H9 (cell line): Measurements from ENCODE around the gene AKAP5. TPM values are rescaled to one million over a fixed set of nuclear protein-coding genes. Genes with fewer than 3 reads are reported as not detected.

ENCODE experiments used
- DNase-seq: peaks from one replicate; pipeline ENCODE4 v3.0.0-alpha.2; 2017
- H2AFZ ChIP-seq: one replicate; pipeline ENCODE4 v1.6.1; 2013; ENCODE audit warnings: mild to moderate bottlenecking, low read length, control low read depth, moderate library complexity
- H2AK5ac ChIP-seq: 2 replicates; pipeline ENCODE4 v1.6.1; 2013; ENCODE audit warnings: low read length, control low read depth, mixed read lengths; ENCODE audit not compliant: insufficient read length
- H2BK120ac ChIP-seq: one replicate; pipeline ENCODE4 v1.6.1; 2013; ENCODE audit warnings: low read depth, mild to moderate bottlenecking, low read length, control low read depth, inconsistent platforms; ENCODE audit not compliant: poor library complexity, severe bottlenecking
- H2BK12ac ChIP-seq: 2 replicates; pipeline ENCODE4 v1.6.1; 2013; ENCODE audit warnings: low read length, control low read depth, mixed read lengths, low read depth; ENCODE audit not compliant: insufficient read length
- H2BK15ac ChIP-seq: 2 replicates; pipeline ENCODE4 v1.6.1; 2013; ENCODE audit warnings: low read depth, low read length, control low read depth
- H2BK20ac ChIP-seq: one replicate; pipeline ENCODE4 v1.6.1; 2013; ENCODE audit warnings: low read depth, mild to moderate bottlenecking, low read length, control low read depth, inconsistent platforms; ENCODE audit not compliant: poor library complexity, severe bottlenecking
- H2BK5ac ChIP-seq: 2 replicates; pipeline ENCODE4 v1.6.1; 2013; ENCODE audit warnings: low read length, control low read depth, mixed read lengths; ENCODE audit not compliant: insufficient read length
- H3K14ac ChIP-seq: 2 replicates; pipeline ENCODE4 v1.6.1; 2013; ENCODE audit warnings: low read length, control low read depth; ENCODE audit not compliant: insufficient read depth
- H3K18ac ChIP-seq: 2 replicates; pipeline ENCODE4 v1.6.1; 2013; ENCODE audit warnings: low read depth, mild to moderate bottlenecking, mixed read lengths, low read length, control low read depth; ENCODE audit not compliant: insufficient read length
- H3K23ac ChIP-seq: 2 replicates; pipeline ENCODE4 v1.6.1; 2013; ENCODE audit warnings: low read length, control low read depth, mixed read lengths, low read depth; ENCODE audit not compliant: insufficient read length
- H3K23me2 ChIP-seq: 2 replicates; pipeline ENCODE4 v1.6.1; 2013; ENCODE audit warnings: low read depth, mild to moderate bottlenecking, mixed read lengths, low read length, control low read depth; ENCODE audit not compliant: insufficient read length, poor library complexity, severe bottlenecking
- H3K27ac ChIP-seq: 2 replicates; pipeline ENCODE4 v1.5.1; 2013; ENCODE audit warnings: low read length, control low read depth, mixed read lengths, low read depth; ENCODE audit not compliant: insufficient read length
- H3K27me3 ChIP-seq: 2 replicates; pipeline ENCODE4 v1.6.1; 2013; ENCODE audit warnings: low read length, control low read depth, inconsistent platforms; ENCODE audit not compliant: insufficient read depth
- H3K4ac ChIP-seq: 2 replicates; pipeline ENCODE4 v1.6.1; 2013; ENCODE audit warnings: low read depth, mild to moderate bottlenecking, control low read depth, inconsistent platforms, low read length, moderate library complexity
- H3K4me1 ChIP-seq: 2 replicates; pipeline ENCODE4 v1.6.1; 2013; ENCODE audit warnings: low read length, control low read depth, inconsistent platforms; ENCODE audit not compliant: insufficient read depth
- H3K4me2 ChIP-seq: 2 replicates; pipeline ENCODE4 v1.6.1; 2013; ENCODE audit warnings: low read length, control low read depth, mixed read lengths; ENCODE audit not compliant: insufficient read length, insufficient read depth
- H3K56ac ChIP-seq: 2 replicates; pipeline ENCODE4 v1.6.1; 2013; ENCODE audit warnings: low read depth, mild to moderate bottlenecking, mixed read lengths, low read length, control low read depth; ENCODE audit not compliant: insufficient read length
- H3K79me1 ChIP-seq: 2 replicates; pipeline ENCODE4 v1.6.1; 2013; ENCODE audit warnings: low read depth, mild to moderate bottlenecking, moderate library complexity, low read length, control low read depth, inconsistent platforms; ENCODE audit not compliant: insufficient read depth, poor library complexity, severe bottlenecking
- H3K79me2 ChIP-seq: 2 replicates; pipeline ENCODE4 v1.6.1; 2013; ENCODE audit warnings: low read length, control low read depth, inconsistent platforms; ENCODE audit not compliant: insufficient read depth
- H3K9ac ChIP-seq: 2 replicates; pipeline ENCODE4 v1.6.1; 2013; ENCODE audit warnings: low read length, control low read depth, mixed read lengths; ENCODE audit not compliant: insufficient read length; ENCODE audit errors: extremely low read depth
- H3K9me3 ChIP-seq: one replicate; pipeline ENCODE4 v1.6.1; 2013; ENCODE audit warnings: low read depth, low read length, inconsistent platforms; ENCODE audit not compliant: control insufficient read depth
- H3T11ph ChIP-seq: one replicate; pipeline ENCODE4 v1.6.1; 2013; ENCODE audit warnings: mild to moderate bottlenecking, low read length, control low read depth, inconsistent platforms
- H4K20me1 ChIP-seq: one replicate; pipeline ENCODE4 v1.6.1; 2013; ENCODE audit not compliant: control insufficient read depth, insufficient read length, insufficient read depth
- H4K5ac ChIP-seq: 2 replicates; pipeline ENCODE4 v1.6.1; 2013; ENCODE audit warnings: low read depth, mild to moderate bottlenecking, mixed read lengths, low read length, control low read depth; ENCODE audit not compliant: insufficient read length
- H4K8ac ChIP-seq: replicated peaks from 2 replicates; pipeline ENCODE4 v1.6.1; 2013; ENCODE audit warnings: low read length, control low read depth, mixed read lengths, low read depth; ENCODE audit not compliant: insufficient read length
- H4K91ac ChIP-seq: 2 replicates; pipeline ENCODE4 v1.6.1; 2013; ENCODE audit warnings: low read depth, mild to moderate bottlenecking, moderate library complexity, mixed read lengths, low read length, control low read depth; ENCODE audit not compliant: insufficient read length
- H3K27ac Mint-ChIP-seq, 3 experiments: 2 replicates in 2 of 3; 3 replicates in 1 of 3; pipeline ENCODE4 v1.8.0; 2020 to 2021; ENCODE audit warnings: mixed read lengths in 3 of 3, mild to moderate bottlenecking in 1 of 3, moderate library complexity in 1 of 3
- H3K27me3 Mint-ChIP-seq: 2 replicates; pipeline ENCODE4 v1.8.0; 2021; ENCODE audit warnings: low read depth, mild to moderate bottlenecking, moderate library complexity, mixed read lengths
- H3K36me3 Mint-ChIP-seq, 3 experiments: 2 replicates in 2 of 3; 3 replicates in 1 of 3; pipeline ENCODE4 v1.8.0; 2020 to 2021; ENCODE audit warnings: low read depth in 3 of 3, mixed read lengths in 3 of 3; ENCODE audit not compliant: insufficient read depth in 1 of 3
- H3K4me1 Mint-ChIP-seq, 2 experiments: 2 replicates each; pipeline ENCODE4 v1.8.0; 2020; ENCODE audit warnings: mixed read lengths in 2 of 2
- H3K4me3 Mint-ChIP-seq, 2 experiments: 2 replicates in 1 of 2; 3 replicates in 1 of 2; pipeline ENCODE4 v1.8.0; 2020 to 2021; ENCODE audit warnings: mild to moderate bottlenecking in 2 of 2, mixed read lengths in 2 of 2, moderate library complexity in 1 of 2
- H3K9me3 Mint-ChIP-seq, 2 experiments: 2 replicates in 1 of 2; 3 replicates in 1 of 2; pipeline ENCODE4 v1.8.0; 2020; ENCODE audit warnings: mild to moderate bottlenecking in 2 of 2, mixed read lengths in 2 of 2, moderate library complexity in 1 of 2
- CTCF ChIP-seq: fragments of 200-600 bp; sonication (generic); conservative IDR thresholded peaks from 3 replicates; pipeline ENCODE4 v1.8.0; 2021; ENCODE audit warnings: antibody characterized with exemption, mild to moderate bottlenecking
- WGBS: extraction: QIAGEN DNeasy Blood & Tissue Kit; methylation state at CpG from one replicate; pipeline ENCODE4 v1.1.7; 2013; ENCODE audit warnings: missing lambda C conversion rate, low lambda C conversion rate, mixed read lengths; ENCODE audit not compliant: insufficient read length; ENCODE audit errors: extremely low coverage; 5-methylcytosine and 5-hydroxymethylcytosine counted together
- total RNA-seq: library from RNA; stranded (reverse); gene quantifications from 2 replicates; pipeline ENCODE4 v1.2.1, GENCODE V29; 2021

The AKAP5 gene
- total RNA-seq, 1 experiment from 2014 or later, result 2.5 TPM

GRCh38 chr14:64476438-64476837, 11.1 kb downstream of the AKAP5 start:
- no peak overlapping the region for H2BK12ac ChIP-seq
- no peak overlapping the region for H4K8ac ChIP-seq
- no CpG with 5 or more reads among the region's 8 CpGs for WGBS
- Mint-ChIP-seq H3K9me3 (no peaks in the 10 kb centered on the region), H3K4me1 (peaks cover 6 to 11% of the 10 kb centered on the region in 2 experiments), H3K36me3 (peaks cover 0 to under 1% (median 0%) of the 10 kb centered on the region in 3 experiments; a peak in 3 of 7 replicates), H3K4me3 (no peak overlapping the region), H3K27ac (no peak overlapping the region), H3K27me3 (no peaks in the 10 kb centered on the region)
- H2BK20ac ChIP-seq, result no peak overlapping the region
- no peaks in the 10 kb centered on the region for H3K27me3 ChIP-seq
- H3K79me1 ChIP-seq, result no peaks in the 10 kb centered on the region
- TF ChIP-seq CTCF, result no peak
- no peak overlapping the region for H3K14ac ChIP-seq
- H2AK5ac ChIP-seq, result no peak overlapping the region
- no peak overlapping the region for H3K4ac ChIP-seq
- H4K91ac ChIP-seq, result no peak overlapping the region
- no peak overlapping the region for H3K18ac ChIP-seq
- H3K9me3 ChIP-seq, result no peaks in the 10 kb centered on the region
- H3K79me2 ChIP-seq, result no peaks in the 10 kb centered on the region
- H3K9ac ChIP-seq, result no peak overlapping the region
- H3K23me2 ChIP-seq, result no peaks in the 10 kb centered on the region
- H3K27ac ChIP-seq, result no peak overlapping the region
- no peaks in the 10 kb centered on the region for H4K20me1 ChIP-seq
- H2AFZ ChIP-seq, result no peak overlapping the region
- H3K4me2 ChIP-seq, result no peak overlapping the region
- no peak overlapping the region for H2BK5ac ChIP-seq
- H2BK120ac ChIP-seq, result no peak overlapping the region
- H3K4me1 ChIP-seq, result no peaks in the 10 kb centered on the region
- no peak for DNase-seq
- no peak overlapping the region for H4K5ac ChIP-seq
- H3T11ph ChIP-seq, result no peak overlapping the region
- H2BK15ac ChIP-seq, result no peak overlapping the region
- H3K56ac ChIP-seq, result no peak overlapping the region
- H3K23ac ChIP-seq, result no peak overlapping the region
